Retinal pigment epithelial cell (primary cell): ENCODE results near the gene FBXL19.

Source experiments
- DNase-seq: peaks from one replicate; pipeline ENCODE4 v3.0.0-alpha.2; 2010; ENCODE audit warnings: low read depth
- H3K4me3 ChIP-seq: 2 replicates; pipeline ENCODE4 v1.5.1; 2011; ENCODE audit warnings: mild to moderate bottlenecking, low read length, control low read depth, moderate library complexity
- CTCF ChIP-seq: conservative IDR thresholded peaks from 2 replicates; pipeline ENCODE4 v1.5.1; 2011; ENCODE audit warnings: low read depth, low read length, control low read depth, inconsistent platforms

Gene FBXL19

GRCh38 chr16:30986129-30986991 is 63.0 kb downstream of the FBXL19 start:
- no peak overlapping the region for H3K4me3 ChIP-seq
- DNase-seq: no peak
- no peak for TF ChIP-seq CTCF

- no peak for TF ChIP-seq CTCF
These were observed 64.3 kb downstream of the FBXL19 start for GRCh38 chr16:30987581-30988190.

GRCh38 chr16:30989469-30990047 is 66.2 kb downstream of the FBXL19 start:
- no peak for TF ChIP-seq CTCF
- H3K4me3 ChIP-seq: no peak overlapping the region
- no peak for DNase-seq

More at GRCh38 chr16:30987581-30988190, 64.3 kb downstream of the FBXL19 start:
- H3K4me3 ChIP-seq: no peak overlapping the region
- no peak for DNase-seq

- no peak for TF ChIP-seq CTCF
- no peak for DNase-seq
- H3K4me3 ChIP-seq: no peak overlapping the region
These were observed 66.7 kb downstream of the FBXL19 start for GRCh38 chr16:30990105-30990504.

GRCh38 chr16:30991052-30991451 is 67.7 kb downstream of the FBXL19 start:
- no peak overlapping the region for H3K4me3 ChIP-seq
- DNase-seq: no peak
- no peak for TF ChIP-seq CTCF

GRCh38 chr16:30992276-30992780 is 69.0 kb downstream of the FBXL19 start:
- TF ChIP-seq CTCF: no peak
- no peak for DNase-seq
- H3K4me3 ChIP-seq: no peak overlapping the region
